ENCODE measurements around the gene PNLIPRP3.

DNA sequence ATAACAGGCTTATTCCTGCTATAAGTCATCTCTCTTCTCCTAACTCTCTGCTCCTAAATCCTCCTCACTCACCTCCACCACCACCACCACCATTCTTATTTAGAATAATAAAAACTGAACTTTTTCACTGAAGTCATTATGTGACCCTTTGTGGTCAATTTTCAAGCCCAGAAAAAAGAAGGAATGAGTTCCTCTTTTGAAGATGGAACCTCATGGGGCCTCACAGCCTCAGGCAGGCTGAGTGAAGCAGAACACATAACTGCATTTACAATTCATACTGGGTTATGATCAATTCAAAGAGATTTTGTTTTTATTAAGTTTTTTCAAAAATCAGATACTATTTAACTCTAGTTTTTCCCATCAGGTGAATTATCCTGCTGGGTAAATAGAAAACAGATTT lies 29.8 kb downstream of the PNLIPRP3 start:
- no peak for TF ChIP-seq CEBPB (IDR thresholded peaks at IDR 0.05; ENCODE audit: low read depth, low read length)
- TF ChIP-seq, protein P1, sequence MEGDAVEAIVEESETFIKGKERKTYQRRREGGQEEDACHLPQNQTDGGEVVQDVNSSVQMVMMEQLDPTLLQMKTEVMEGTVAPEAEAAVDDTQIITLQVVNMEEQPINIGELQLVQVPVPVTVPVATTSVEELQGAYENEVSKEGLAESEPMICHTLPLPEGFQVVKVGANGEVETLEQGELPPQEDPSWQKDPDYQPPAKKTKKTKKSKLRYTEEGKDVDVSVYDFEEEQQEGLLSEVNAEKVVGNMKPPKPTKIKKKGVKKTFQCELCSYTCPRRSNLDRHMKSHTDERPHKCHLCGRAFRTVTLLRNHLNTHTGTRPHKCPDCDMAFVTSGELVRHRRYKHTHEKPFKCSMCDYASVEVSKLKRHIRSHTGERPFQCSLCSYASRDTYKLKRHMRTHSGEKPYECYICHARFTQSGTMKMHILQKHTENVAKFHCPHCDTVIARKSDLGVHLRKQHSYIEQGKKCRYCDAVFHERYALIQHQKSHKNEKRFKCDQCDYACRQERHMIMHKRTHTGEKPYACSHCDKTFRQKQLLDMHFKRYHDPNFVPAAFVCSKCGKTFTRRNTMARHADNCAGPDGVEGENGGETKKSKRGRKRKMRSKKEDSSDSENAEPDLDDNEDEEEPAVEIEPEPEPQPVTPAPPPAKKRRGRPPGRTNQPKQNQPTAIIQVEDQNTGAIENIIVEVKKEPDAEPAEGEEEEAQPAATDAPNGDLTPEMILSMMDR (conservative IDR thresholded peaks at IDR 0.05; ENCODE audit: low read depth, low read length), result no peak
